GM19468 (cell line): Measurements from ENCODE around the gene P2RX3.
"Not testable (repeated sequence)": the region's sequence is repeated elsewhere in the genome, so short reads cannot be mapped to it uniquely, and the experiment has no call there.

Experiments used
- ATAC-seq: cut with Tn5 transposase; IDR thresholded peaks from one replicate; pipeline ENCODE4 v1.9.1; 2021; ENCODE audit warnings: mild to moderate bottlenecking, moderate library complexity, moderate number of reproducible peaks; ENCODE audit not compliant: unreplicated experiment; ENCODE audit errors: extremely low read depth

The P2RX3 gene

GRCh38 chr11:57338142-57338541 is at the start of gene P2RX3:
P2RX3 (plus strand) TSS chr11:57338352; CDS start chr11:57338551, 199 bp downstream.
- ATAC-seq, result no peak

GRCh38 chr11:57288771-57289579 is 49.2 kb upstream of the P2RX3 start:
- ATAC-seq, result no peak

- no peak for ATAC-seq
Observed at GRCh38 chr11:57290288-57290687, 47.9 kb upstream of the P2RX3 start.

GRCh38 chr11:57294225-57295131 is 43.7 kb upstream of the P2RX3 start:
- ATAC-seq, result no peak

GRCh38 chr11:57296205-57296604 is 41.9 kb upstream of the P2RX3 start:
- not testable (repeated sequence) for ATAC-seq

- no peak for ATAC-seq
Observed at GRCh38 chr11:57297221-57297620, 40.9 kb upstream of the P2RX3 start.

- no peak for ATAC-seq
Observed at GRCh38 chr11:57299150-57299737, 38.9 kb upstream of the P2RX3 start.

GRCh38 chr11:57300785-57301184 is 37.4 kb upstream of the P2RX3 start:
- no peak for ATAC-seq

GRCh38 chr11:57301711-57302423 is 36.3 kb upstream of the P2RX3 start:
- no peak for ATAC-seq

GRCh38 chr11:57302489-57302888 is 35.7 kb upstream of the P2RX3 start:
- no peak for ATAC-seq

GRCh38 chr11:57303280-57303989 is 34.7 kb upstream of the P2RX3 start:
- no peak for ATAC-seq

- ATAC-seq, result no peak
Observed at GRCh38 chr11:57303990-57304579, 34.1 kb upstream of the P2RX3 start.

- ATAC-seq, result no peak
Observed at GRCh38 chr11:57305523-57305922, 32.6 kb upstream of the P2RX3 start.

- no peak for ATAC-seq
Observed at GRCh38 chr11:57306161-57306876, 31.8 kb upstream of the P2RX3 start.

- ATAC-seq, result no peak
Observed at GRCh38 chr11:57306940-57307565, 31.1 kb upstream of the P2RX3 start.

- no peak for ATAC-seq
Observed at GRCh38 chr11:57307666-57308270, 30.4 kb upstream of the P2RX3 start.

GRCh38 chr11:57308426-57309060 is 29.6 kb upstream of the P2RX3 start:
- ATAC-seq, result no peak
